NCI-H1092 treated with DMSO at 0.1 percent for 48 hours (cell line): ENCODE results near the gene IDH3B.
A peak's percentile ranks its signal among the peaks of the same experiment; 100 is the strongest.
"Not testable (repeated sequence)": the region's sequence is repeated elsewhere in the genome, so short reads cannot be mapped to it uniquely, and the experiment has no call there.

Experiments
- DNase-seq: peaks from one replicate; lab custom pipeline; 2025; lab: John Stamatoyannopoulos, UW

IDH3B gene

DNA sequence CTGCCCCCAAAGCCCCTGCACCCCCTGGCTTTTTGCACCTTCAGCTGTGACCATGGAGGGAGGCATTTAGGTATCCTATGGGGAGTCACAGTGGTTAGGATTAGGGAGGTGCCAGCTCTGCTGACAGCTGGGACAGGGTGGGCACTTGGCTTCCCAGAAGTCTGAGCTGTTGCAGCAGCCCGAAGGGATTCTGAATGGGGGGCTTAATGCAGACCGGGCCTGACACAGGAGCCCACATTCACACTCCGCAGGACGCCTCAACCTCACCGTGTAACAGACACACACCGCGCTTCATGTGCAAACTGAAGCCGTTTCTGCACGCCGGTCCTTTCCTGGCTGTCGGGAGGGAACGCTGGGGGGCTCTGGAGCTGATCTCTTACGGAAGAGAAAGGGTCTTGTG is 30.5 kb upstream of the IDH3B start:
- no peak for DNase-seq

- no peak for DNase-seq
Observed at GRCh38 chr20:2694008-2694471, 30.0 kb upstream of the IDH3B start.

DNA sequence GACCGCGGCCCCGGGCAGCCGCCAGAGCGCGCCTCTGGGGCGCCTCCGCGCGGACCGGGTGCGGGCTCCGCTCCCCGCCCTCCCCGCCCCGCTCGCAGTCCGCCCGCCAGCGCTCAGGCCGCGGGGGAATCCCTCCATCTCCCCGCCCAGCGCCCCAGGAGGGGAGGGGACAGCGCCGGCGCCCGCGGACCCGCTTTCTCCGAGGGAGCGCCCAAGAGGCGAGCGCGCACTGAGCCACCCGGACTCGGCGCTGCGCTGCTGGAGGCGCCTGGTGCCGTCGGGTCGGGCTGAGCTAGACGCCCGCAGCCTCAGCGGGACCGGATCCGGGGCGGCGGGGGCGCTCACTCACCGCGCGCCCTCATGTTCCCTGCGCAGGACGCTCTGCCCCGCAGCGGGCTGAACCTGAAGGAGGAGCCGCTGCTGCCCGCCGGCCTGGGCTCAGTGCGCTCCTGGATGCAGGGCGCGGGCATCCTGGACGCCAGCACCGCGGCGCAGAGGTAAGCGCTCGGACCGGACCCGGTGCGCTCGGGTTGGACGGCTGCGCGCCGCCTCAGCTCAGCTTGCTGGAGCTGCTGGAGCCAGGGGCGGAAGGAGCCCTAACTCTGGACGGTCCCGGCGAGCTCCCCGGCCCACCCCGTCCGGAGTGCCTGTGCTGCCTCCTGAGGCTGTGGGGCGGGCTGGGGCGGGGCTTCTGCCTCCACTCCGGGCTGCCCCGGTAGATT is 29.4 kb upstream of the IDH3B start:
- peak; percentile 34 for DNase-seq

DNA sequence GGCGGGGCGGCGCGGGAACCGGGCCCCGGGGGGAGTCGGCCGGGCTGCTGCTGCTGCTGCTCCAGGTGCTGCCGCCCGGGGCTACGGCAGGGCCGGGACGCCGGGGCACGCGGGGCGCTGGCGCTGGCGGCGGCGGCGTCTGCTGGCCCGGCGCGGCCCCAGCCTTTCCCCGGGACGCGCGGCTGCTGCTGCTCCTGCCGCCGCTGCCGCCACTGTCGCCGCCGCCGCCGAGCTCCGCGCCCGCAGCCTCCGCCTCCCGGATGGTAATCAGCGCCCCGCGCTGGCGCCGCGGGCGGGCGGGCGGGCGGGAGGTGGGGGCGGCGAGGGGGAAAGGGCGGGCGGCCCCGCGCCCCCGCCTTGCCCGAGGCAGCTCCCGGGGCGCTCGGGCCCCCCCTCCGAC is 28.9 kb upstream of the IDH3B start:
- no peak for DNase-seq

DNA sequence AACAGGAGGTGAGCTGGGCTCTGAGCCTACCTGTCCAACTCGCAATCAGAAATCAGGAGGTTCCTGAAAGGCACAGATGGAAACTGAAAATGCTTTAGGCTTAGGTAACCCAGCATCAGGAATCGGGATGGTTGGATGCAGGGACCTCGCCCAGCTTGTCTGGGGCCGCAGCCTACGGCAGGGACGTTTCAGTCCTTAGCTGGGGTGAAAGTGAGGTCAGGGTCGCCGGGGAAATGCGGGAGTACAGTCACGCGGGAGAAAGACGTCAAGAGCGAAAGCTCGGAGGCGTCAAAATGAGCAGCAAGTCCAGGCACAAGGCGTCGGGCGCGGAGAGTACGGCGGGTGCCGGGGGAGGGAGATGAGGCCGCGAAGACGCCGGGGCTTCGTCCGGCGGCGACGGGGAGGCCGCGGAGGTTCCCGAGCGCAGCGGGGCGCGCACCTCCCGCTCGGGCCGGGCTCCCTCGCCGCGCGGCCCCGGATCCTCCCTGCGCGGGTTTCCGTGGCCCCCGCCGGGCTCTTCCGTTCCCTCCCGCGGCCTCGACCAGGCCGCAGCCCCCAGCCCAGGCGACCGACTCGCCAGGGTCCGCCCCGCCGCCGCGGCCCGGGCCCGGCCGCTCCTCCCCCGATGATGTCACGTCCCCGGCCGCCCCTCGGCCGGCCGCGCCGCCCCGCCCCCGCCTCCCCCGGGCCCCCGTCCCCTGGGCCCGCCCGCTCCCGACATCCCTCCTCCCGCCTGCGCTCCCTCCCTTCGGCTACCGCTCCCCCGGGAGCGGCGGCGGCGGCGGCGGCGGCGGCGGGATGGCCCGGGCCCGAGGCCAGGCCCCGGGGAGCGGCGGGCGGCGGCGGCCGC is 28.2 kb upstream of the IDH3B start, which contains the start of gene EBF4:
TSS of gene EBF4 (plus strand) at position 745 of the 850 bp plus-strand sequence. CDS start 866 bp downstream, outside the sequence.
- DNase-seq: peak; percentile 10

- no peak for DNase-seq
Observed at GRCh38 chr20:2691663-2692035, 27.6 kb upstream of the IDH3B start.

DNA sequence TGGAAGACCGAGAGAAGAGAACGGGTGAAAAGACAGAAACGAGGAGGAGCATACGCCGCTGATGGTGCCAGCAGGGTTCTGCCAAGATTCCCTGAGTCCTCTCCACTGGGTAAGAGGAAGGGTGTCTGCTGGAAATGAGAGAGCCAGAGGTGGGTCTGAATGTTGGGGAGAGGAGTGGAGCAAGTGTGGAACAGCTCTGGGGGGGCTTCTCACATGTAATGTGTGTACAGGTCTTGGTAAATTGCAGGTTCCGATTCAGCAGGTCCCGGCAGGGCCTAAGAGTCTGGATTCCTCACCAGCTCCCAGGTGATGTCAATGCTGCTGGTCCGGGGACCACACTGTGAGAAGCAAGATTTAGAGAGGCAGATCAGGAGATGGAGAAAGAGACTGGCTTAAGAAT is 27.1 kb upstream of the IDH3B start:
- DNase-seq: no peak

DNA sequence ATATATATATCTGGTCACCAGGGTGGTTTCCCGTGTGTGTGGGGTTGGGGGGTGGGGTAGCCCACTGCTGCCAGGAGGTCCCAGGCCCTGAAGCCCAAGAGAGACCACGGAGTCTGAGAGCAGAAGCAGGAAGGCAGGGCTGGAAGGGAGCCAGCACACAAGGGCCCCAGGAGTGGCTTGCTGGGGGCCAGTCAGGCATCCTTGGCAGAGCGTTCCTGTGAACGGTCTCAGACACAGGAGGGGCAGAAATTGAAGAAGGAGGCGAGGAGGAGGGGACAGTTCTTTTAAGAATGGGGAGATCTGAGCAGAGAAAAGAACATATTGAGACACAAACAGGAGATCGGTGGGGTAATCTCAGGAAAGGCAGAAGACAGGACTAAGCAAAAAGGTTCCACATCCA is 26.7 kb upstream of the IDH3B start:
- no peak for DNase-seq

DNA sequence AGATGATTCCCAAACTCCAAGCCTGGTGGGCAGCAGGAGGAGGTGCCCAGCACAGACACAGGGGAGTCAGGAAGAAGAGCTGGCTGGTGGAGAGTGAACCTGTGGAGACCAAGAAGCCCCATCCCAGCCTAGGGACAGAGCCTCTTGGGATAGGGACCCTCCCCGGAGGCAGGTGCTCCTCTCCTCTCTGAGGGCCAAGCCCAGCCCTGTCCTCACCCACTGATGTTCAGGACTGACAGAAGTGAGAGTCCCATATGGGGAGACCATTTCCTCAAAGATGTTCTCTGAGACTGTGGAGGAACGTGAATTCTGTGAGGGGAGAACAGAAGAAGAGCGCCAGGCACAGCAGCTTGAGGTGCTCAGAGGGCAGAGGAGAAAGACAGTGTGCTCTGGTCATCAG is 26.2 kb upstream of the IDH3B start:
- no peak for DNase-seq

GRCh38 chr20:2688041-2688591 is 24.1 kb upstream of the IDH3B start:
- peak; percentile 49 for DNase-seq

DNA sequence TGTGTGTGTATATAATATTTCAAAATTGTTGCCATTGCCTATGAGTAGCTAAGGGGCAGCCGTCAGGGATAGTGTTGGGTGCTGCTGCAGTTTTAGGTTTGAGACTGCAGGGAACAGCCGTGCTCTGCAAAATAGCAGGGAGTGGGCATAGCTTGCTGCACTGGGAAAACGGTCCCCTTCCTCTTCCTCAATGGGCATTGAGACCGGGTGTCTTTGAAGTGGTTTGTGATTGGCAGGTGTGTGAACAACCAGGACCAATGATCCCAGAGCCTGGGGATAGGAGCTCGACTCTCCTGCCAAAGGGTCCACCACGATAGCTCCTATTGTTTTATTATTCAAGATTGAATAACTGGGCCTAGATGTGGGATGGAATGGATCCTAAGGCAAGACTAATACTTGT is 23.5 kb upstream of the IDH3B start:
- DNase-seq: no peak

- DNase-seq: not testable (repeated sequence)
Observed at GRCh38 chr20:2684817-2685216, 20.8 kb upstream of the IDH3B start.

DNA sequence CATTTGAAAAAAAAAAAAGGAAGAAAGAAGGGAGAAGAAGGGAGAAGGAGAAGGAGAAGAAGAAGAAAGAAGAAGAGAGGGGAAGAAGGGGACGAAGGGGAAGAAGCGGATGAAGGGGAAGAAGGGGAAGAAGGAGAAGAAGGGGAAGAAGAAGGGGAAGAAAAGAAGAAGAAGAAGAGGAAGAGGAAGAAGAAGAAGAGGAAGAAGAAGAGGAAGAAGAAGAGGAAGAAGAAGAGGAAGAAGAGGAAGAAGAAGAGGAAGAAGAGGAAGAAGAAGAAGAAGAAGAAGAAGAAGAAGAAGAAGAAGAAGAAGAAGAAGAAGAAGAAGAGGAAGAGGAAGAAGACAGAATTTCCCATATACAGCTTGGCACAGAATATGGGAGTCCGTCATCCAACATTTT is 18.0 kb upstream of the IDH3B start:
- not testable (repeated sequence) for DNase-seq

- no peak for DNase-seq
Observed at GRCh38 chr20:2680046-2680445, 16.0 kb upstream of the IDH3B start.

GRCh38 chr20:2673453-2673852 is 9.4 kb upstream of the IDH3B start:
- no peak for DNase-seq

DNA sequence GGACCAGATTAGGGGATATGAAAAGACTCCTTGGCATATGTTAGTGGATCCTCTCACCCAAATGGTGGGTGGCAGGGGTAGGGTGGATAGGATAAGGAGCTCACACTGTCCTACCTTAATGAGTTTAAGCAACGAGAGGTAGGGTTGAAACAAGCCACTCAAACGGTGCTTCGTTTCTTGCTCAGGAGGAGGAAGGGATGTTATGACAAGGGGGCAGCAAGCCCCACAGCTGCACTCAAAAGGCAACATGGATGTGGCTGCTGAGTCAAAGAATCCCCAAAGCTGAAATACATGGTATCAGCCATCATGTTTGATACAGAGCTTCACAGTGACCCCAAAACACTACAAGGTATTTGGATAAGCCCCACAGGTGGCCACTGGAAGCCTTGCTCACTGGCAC is 8.4 kb upstream of the IDH3B start:
- DNase-seq: no peak

GRCh38 chr20:2671977-2672376 is 8.0 kb upstream of the IDH3B start:
- DNase-seq: no peak

- no peak for DNase-seq
Observed at GRCh38 chr20:2663364-2663886, 591 bp downstream of the IDH3B start.

DNA sequence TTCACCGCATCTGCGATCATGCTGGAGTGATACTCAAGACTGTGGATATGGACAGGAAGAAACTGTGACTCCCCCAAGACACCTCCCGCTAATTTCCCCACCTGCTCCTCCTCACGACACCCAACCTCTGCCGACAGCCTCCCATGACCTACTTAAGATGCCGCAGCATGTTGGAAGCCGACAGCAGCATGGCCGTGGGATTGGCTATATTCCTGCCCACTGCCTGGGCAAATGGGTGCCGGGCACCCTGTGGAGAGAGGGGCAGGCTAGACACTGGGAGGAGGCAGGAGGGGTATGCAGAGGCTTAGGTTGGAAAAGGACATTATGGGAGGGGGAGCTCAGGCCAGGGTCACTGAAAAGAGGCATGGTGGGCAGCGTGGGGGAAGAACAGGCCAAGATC is 4.5 kb downstream of the IDH3B start:
- DNase-seq: no peak

GRCh38 chr20:2658414-2659354 is 5.3 kb downstream of the IDH3B start:
- DNase-seq: no peak

DNA sequence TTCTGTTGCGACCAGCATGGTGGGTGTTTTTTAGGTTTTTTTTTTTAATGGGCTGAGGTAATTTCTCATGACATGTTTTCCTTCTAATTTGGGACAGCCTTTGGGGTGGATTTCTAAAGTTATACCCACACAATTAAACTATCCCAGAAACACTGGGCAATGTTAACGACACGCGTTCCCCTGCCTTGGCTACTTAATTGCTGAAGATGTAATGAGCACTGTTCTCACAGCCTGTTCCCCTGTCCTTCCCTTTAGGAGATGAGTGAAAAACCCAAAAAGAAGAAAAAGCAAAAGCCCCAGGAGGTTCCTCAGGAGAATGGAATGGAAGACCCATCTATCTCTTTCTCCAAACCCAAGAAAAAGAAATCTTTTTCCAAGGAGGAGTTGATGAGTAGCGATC is 6.3 kb downstream of the IDH3B start:
- no peak for DNase-seq

GRCh38 chr20:2657241-2657640 is 6.8 kb downstream of the IDH3B start:
- DNase-seq: no peak
